Keratinocyte (primary cell): ENCODE results near the gene CELF5. TPM values are rescaled to one million over a fixed set of nuclear protein-coding genes. Genes with fewer than 3 reads are reported as not detected.
A peak's percentile ranks its signal among the peaks of the same experiment; 100 is the strongest.

Source experiments
- DNase-seq: peaks from one replicate; pipeline ENCODE4 v3.0.0-alpha.2; 2011; ENCODE audit warnings: low read depth, missing footprints, low spot score
- FAIRE-seq: peaks from 2 replicates; lab custom pipeline; 2011; peaks lifted over from hg19 to GRCh38; lab: Jason Lieb, UNC
- H2AFZ ChIP-seq: 2 replicates; pipeline ENCODE4 v1.6.0; 2012; ENCODE audit warnings: low read length, control low read depth, inconsistent platforms; ENCODE audit not compliant: control insufficient read depth
- H3K27ac ChIP-seq: 2 replicates; pipeline ENCODE4 v1.5.1; 2011; ENCODE audit warnings: low read length; ENCODE audit not compliant: control insufficient read depth, insufficient read depth
- H3K27me3 ChIP-seq: 3 replicates; pipeline ENCODE4 v1.6.0; 2011; ENCODE audit warnings: low read length; ENCODE audit not compliant: control insufficient read depth, insufficient read depth; ENCODE audit errors: extremely low read depth
- H3K36me3 ChIP-seq, 2 experiments: 2 replicates in 1 of 2; 3 replicates in 1 of 2; pipeline ENCODE4 v1.5.1; 2011; ENCODE audit warnings: low read length in 2 of 2, mild to moderate bottlenecking in 1 of 2; ENCODE audit not compliant: control insufficient read depth in 2 of 2, insufficient read depth in 2 of 2; ENCODE audit errors: extremely low read depth in 1 of 2
- H3K4me1 ChIP-seq: 3 replicates; pipeline ENCODE4 v1.5.1; 2011; ENCODE audit warnings: low read length; ENCODE audit not compliant: control insufficient read depth, insufficient read depth; ENCODE audit errors: extremely low read depth
- H3K4me2 ChIP-seq: 3 replicates; pipeline ENCODE4 v1.6.0; 2011; ENCODE audit warnings: low read depth, low read length; ENCODE audit not compliant: control insufficient read depth, insufficient read depth; ENCODE audit errors: extremely low read depth
- H3K4me3 ChIP-seq, 3 experiments: fragments of 200-600 bp in 1 of 3; sonication (generic) in 1 of 3; 2 replicates in 2 of 3; 3 replicates in 1 of 3; pipeline ENCODE4 v1.5.1; 2011 to 2016; ENCODE audit warnings: low read length in 3 of 3, mild to moderate bottlenecking in 3 of 3, control low read depth in 2 of 3, inconsistent platforms in 1 of 3, low read depth in 1 of 3, mixed read lengths in 1 of 3, mixed run types in 1 of 3, moderate library complexity in 1 of 3; ENCODE audit not compliant: control insufficient read depth in 2 of 3, insufficient read depth in 2 of 3; ENCODE audit errors: extremely low read depth in 1 of 3
- H3K79me2 ChIP-seq: 2 replicates; pipeline ENCODE4 v1.6.0; 2012; ENCODE audit warnings: low read length; ENCODE audit not compliant: control insufficient read depth, insufficient read depth
- H3K9ac ChIP-seq: 3 replicates; pipeline ENCODE4 v1.6.0; 2011; ENCODE audit warnings: low read length; ENCODE audit not compliant: control insufficient read depth, insufficient read depth; ENCODE audit errors: extremely low read depth
- H3K9me1 ChIP-seq: 3 replicates; pipeline ENCODE4 v1.6.0; 2011; ENCODE audit warnings: low read length; ENCODE audit not compliant: control insufficient read depth, insufficient read depth; ENCODE audit errors: extremely low read depth
- H3K9me3 ChIP-seq: 2 replicates; pipeline ENCODE4 v1.5.1; 2012; ENCODE audit warnings: low read depth, low read length; ENCODE audit not compliant: control insufficient read depth
- H4K20me1 ChIP-seq: 3 replicates; pipeline ENCODE4 v1.6.0; 2011; ENCODE audit warnings: low read length; ENCODE audit not compliant: control insufficient read depth, insufficient read depth; ENCODE audit errors: extremely low read depth
- EZH2 ChIP-seq: IDR thresholded peaks from one replicate; pipeline ENCODE4 v1.6.1; 2012; ENCODE audit warnings: inconsistent platforms, mild to moderate bottlenecking, low read length, moderate library complexity
- dilution Hi-C: fragments of 300-500 bp; cut with MboI; formaldehyde crosslinking; loops from one replicate; pipeline ENCODE4 v1.7.0; 2020; ENCODE audit warnings: low sequenced_read_pairs; ENCODE audit not compliant: extremely low pct_ligation_motif_present
- polyA plus RNA-seq, 5 experiments: library from polyadenylated mRNA; depleted of rRNA in 3 of 5; stranded (reverse) in 3 of 5; stranded (forward) in 1 of 5; unstranded in 1 of 5; fragments of >200 nt; gene quantifications; 1 replicate in 1 of 5; 2 replicates in 3 of 5; 3 replicates in 1 of 5; pipeline versions ENCODE4 v1.2.1 to v1.2.3, GENCODE V29; 2011 to 2012; ENCODE audit warnings: missing spikeins in 2 of 5, low read depth in 1 of 5, low replicate concordance in 1 of 5
- TF ChIP-seq, protein P1 (sequence below), 3 experiments: IDR thresholded peaks in 1 of 3; conservative IDR thresholded peaks in 1 of 3; optimal IDR thresholded peaks in 1 of 3; 2 replicates in 2 of 3; 3 replicates in 1 of 3; pipeline versions ENCODE3 to v1.5.1; 2011; ENCODE audit warnings: low read length in 3 of 3, mild to moderate bottlenecking in 3 of 3, moderate library complexity in 2 of 3, control low read depth in 1 of 3, inconsistent platforms in 1 of 3; ENCODE audit not compliant: insufficient read depth in 2 of 3; ENCODE audit errors: extremely low read depth in 1 of 3

CELF5 gene
- polyA plus RNA-seq, 1 donor (not counting 4 experiments of a cell fraction or from before 2014, with no cell fraction given), result 0.04 TPM

DNA sequence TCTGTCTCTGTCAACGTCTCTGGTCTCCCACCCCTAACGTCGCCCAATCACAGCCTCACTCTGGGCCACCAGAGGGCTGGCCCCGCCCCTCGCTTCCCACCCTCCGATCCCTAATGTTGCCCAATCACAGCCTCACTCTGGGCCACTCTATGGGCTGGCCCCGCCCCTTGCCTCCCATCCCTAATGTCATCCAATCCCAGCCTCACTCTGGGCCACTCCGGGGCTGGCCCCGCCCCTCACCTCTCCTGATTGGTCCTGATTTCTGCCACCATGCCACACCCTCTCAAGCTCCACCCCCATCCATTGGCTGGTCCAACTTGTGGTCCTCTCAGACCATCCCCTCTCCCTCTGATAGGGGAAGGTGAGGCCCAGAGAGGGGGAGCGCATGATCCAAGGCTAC is 24.9 kb downstream of the CELF5 start:
- H3K4me2 ChIP-seq, result no peak overlapping the region
- TF ChIP-seq, protein P1, sequence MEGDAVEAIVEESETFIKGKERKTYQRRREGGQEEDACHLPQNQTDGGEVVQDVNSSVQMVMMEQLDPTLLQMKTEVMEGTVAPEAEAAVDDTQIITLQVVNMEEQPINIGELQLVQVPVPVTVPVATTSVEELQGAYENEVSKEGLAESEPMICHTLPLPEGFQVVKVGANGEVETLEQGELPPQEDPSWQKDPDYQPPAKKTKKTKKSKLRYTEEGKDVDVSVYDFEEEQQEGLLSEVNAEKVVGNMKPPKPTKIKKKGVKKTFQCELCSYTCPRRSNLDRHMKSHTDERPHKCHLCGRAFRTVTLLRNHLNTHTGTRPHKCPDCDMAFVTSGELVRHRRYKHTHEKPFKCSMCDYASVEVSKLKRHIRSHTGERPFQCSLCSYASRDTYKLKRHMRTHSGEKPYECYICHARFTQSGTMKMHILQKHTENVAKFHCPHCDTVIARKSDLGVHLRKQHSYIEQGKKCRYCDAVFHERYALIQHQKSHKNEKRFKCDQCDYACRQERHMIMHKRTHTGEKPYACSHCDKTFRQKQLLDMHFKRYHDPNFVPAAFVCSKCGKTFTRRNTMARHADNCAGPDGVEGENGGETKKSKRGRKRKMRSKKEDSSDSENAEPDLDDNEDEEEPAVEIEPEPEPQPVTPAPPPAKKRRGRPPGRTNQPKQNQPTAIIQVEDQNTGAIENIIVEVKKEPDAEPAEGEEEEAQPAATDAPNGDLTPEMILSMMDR (optimal IDR thresholded peaks at IDR 0.05 in 1 of 3, IDR thresholded peaks at IDR 0.05 in 1 of 3, conservative IDR thresholded peaks at IDR 0.05 in 1 of 3; ENCODE audit: extremely low read depth in 1 of 3, insufficient read depth in 2 of 3, low read length in 3 of 3), result no peak
- TF ChIP-seq EZH2, result no peak
- no peaks in the 10 kb centered on the region for H3K9me3 ChIP-seq
- no peak for FAIRE-seq
- H2AFZ ChIP-seq, result no peak overlapping the region
- H3K79me2 ChIP-seq, result no peaks in the 10 kb centered on the region
- no peak overlapping the region for H3K27ac ChIP-seq
- H3K9me1 ChIP-seq, result no peaks in the 10 kb centered on the region
- dilution Hi-C loops, result no loop called here
- H3K4me3 ChIP-seq, result no peak overlapping the region
- H3K4me1 ChIP-seq, result no peaks in the 10 kb centered on the region
- no peaks in the 10 kb centered on the region for H3K36me3 ChIP-seq
- H3K27me3 ChIP-seq, result no peaks in the 10 kb centered on the region
- DNase-seq, result no peak
- H4K20me1 ChIP-seq, result no peaks in the 10 kb centered on the region
- no peak overlapping the region for H3K9ac ChIP-seq

DNA sequence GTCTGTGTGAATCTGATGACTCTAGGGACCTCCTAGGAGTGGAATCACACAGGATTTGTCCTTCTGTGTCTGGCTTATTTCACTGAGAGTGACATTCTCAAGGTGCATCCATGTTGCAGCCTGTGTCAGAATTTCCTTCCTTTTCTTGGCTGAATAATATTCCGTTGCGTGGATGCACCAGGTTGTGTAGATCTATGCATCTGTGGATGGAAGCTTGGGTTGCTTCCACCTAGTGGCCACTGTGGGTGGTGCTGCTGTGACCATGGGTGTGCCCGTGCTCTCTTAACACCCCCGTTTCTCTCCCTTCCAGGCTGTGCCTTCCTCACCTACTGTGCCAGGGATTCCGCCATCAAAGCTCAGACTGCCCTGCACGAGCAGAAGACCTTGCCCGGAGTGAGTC is 26.2 kb downstream of the CELF5 start:
- dilution Hi-C loops, result no loop called here
- no peak for FAIRE-seq

More for the DNA sequence above, 26.2 kb downstream of the CELF5 start:
- Histone ChIP-seq H3K4me2 (no peak overlapping the region), H3K36me3 (no peaks in the 10 kb centered on the region), H2AFZ (no peak overlapping the region), H3K4me1 (no peaks in the 10 kb centered on the region), H3K4me3 (no peak overlapping the region), H3K9me1 (no peaks in the 10 kb centered on the region), H3K27ac (no peak overlapping the region), H3K9me3 (no peaks in the 10 kb centered on the region), H3K9ac (no peak overlapping the region), H3K27me3 (no peaks in the 10 kb centered on the region), H3K79me2 (no peaks in the 10 kb centered on the region), H4K20me1 (no peaks in the 10 kb centered on the region)
- no peak for DNase-seq
- no peak for TF ChIP-seq EZH2
- TF ChIP-seq, protein P1 (optimal IDR thresholded peaks at IDR 0.05 in 1 of 3, IDR thresholded peaks at IDR 0.05 in 1 of 3, conservative IDR thresholded peaks at IDR 0.05 in 1 of 3; ENCODE audit: extremely low read depth in 1 of 3, insufficient read depth in 2 of 3, low read length in 3 of 3), result peak; percentile 64 to 77 (median 75)
